ENCODE measurements around the gene THPO. TPM values are rescaled to one million over a fixed set of nuclear protein-coding genes. Genes with fewer than 3 reads are reported as not detected.
"Not testable (repeated sequence)": the region's sequence is repeated elsewhere in the genome, so short reads cannot be mapped to it uniquely, and the experiment has no call there.

The THPO gene
- polyA plus RNA-seq, 3 donors = 1.8 to 2.4 (median 2.0) TPM

DNA sequence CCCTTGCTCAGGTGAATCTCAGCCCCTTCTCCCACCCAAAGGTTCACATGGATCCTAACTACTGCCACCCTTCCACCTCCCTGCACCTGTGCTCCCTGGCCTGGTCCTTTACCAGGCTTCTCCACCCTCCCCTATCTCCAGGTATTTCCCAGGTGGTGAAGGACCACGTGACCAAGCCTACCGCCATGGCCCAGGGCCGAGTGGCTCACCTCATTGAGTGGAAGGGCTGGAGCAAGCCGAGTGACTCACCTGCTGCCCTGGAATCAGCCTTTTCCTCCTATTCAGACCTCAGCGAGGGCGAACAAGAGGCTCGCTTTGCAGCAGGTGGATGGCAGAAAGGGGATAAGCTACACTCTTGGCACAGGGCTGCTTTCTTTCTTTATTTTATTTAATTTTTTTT lies 36.1 kb downstream of the THPO start:
- DNase-seq (ENCODE audit: extremely low read depth in 1 of 11, low read depth in 9 of 11, low spot score in 4 of 11) = no peak

DNA sequence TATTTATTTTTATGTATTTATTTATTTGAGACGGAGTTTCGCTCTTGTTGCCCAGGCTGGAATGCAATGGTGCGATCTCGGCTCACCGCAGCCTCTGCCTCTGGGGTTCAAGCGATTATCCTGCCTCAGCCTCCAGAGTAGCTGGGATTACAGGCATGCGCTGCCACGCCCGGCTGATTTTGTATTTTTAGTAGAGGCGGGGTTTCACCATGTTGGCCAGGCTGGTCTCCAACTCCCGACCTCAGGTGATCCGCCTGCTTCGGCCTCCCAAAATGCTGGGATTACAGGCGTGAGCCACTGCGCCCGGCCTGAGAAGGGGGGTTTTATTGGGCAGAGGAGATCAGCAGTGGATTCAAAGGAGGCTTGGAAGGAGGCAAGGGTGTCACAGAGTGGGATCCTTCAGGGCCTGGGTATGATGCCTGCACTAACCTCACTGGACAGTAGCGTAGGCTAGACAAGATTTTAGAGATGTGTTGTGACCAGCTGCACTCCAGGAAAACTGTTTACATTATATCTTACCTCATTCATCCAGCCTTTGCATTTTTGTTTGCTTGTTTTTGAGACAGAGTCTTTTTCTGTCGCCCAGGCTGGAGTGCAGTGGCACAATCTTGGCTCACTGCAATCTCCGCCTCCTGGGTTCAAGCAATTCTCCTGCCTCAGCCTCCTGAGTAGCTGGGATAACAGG lies 38.4 kb downstream of the THPO start:
- DNase-seq (ENCODE audit: extremely low read depth in 1 of 11, low read depth in 9 of 11, low spot score in 4 of 11) = not testable (repeated sequence)

DNA sequence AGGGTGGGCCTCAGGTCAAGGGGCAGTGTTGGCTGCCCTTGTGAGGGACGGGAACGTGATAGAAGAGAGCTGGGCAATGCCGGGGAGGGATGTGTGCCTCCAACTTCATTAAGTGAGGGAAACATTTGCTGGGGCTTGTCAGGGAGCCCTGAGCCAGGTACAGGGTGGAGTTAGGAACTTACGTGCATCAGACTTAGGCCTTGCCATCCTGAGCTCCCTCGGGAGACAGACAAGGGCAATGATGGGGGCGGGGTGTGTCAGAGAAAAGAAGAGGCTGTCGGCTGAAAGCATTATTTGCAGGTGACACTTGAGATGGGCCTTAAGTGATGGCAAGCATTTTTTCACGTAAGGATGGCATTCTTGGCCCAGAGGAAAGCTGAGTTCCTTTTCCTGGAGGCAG lies 39.0 kb downstream of the THPO start:
- no peak for DNase-seq (ENCODE audit: extremely low read depth in 1 of 11, low read depth in 9 of 11, low spot score in 4 of 11)

DNA sequence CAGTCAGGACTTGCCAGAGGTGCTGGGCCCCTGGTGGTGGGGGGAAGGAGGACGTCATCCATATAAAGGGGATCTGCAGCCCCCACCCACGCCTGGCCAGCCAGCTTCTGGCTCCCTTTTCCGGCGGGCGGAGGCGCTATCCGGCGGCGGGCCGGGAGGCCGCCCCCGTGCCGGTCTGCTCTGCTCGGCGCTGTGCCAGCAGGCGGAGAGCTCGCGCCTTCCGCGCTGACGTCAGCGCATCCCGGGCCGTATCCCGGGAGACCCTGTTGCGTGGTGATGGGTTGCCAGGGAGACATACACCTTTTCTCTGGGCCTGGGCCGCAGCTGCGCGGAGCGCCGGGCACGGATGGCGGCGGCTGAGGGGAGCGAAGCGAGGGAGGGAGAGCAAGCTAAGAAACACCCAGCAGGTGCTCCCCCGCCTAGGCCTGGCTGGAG lies 39.5 kb downstream of the THPO start:
- peak in 9 of 11 donors; percentile 67 to 80 (median 73) for DNase-seq (ENCODE audit: extremely low read depth in 1 of 11, low read depth in 9 of 11, low spot score in 4 of 11)

DNA sequence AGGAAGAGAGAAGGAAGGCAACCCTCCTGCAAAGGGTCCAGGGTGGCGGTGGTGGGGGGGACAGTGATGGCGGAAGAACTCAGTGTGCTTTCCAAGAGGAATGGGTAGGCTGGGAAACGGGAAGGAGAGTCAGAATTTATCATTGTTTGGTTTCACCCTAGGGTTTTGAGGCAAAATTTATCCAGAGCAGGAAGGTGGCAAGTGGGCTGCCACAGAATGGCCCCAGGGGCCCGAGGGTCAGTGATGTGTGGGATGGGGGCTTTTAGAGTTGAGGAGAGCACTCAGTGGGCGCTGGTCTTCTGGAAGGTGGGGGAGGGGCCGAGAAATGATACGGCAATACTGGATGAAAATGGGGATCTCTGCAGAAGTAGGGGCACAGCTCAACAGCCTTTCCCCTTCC lies 40.0 kb downstream of the THPO start:
- DNase-seq (ENCODE audit: extremely low read depth in 1 of 11, low read depth in 9 of 11, low spot score in 4 of 11) = no peak

DNA sequence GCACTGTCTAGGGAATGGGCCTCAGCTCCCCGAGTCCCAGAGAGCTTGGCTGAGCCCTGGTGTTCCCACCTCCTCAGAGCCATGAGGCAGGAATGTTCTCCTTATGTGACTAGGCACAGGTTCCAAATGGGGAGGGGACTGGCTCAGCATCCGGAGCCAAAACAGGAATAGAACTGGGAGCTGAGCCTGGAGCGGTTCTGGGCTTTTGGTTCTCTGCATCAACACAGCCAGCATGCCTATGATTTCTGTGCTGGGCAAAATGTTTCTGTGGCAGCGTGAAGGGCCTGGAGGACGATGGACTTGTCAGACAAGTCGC lies 40.6 kb downstream of the THPO start, which contains the start of gene FAM131A:
Gene FAM131A, plus strand, starts transcription at position 202 of the 316 bp plus-strand sequence. Its CDS starts 31 bp downstream, at position 233.
- no peak for DNase-seq (ENCODE audit: extremely low read depth in 1 of 11, low read depth in 9 of 11, low spot score in 4 of 11)

DNA sequence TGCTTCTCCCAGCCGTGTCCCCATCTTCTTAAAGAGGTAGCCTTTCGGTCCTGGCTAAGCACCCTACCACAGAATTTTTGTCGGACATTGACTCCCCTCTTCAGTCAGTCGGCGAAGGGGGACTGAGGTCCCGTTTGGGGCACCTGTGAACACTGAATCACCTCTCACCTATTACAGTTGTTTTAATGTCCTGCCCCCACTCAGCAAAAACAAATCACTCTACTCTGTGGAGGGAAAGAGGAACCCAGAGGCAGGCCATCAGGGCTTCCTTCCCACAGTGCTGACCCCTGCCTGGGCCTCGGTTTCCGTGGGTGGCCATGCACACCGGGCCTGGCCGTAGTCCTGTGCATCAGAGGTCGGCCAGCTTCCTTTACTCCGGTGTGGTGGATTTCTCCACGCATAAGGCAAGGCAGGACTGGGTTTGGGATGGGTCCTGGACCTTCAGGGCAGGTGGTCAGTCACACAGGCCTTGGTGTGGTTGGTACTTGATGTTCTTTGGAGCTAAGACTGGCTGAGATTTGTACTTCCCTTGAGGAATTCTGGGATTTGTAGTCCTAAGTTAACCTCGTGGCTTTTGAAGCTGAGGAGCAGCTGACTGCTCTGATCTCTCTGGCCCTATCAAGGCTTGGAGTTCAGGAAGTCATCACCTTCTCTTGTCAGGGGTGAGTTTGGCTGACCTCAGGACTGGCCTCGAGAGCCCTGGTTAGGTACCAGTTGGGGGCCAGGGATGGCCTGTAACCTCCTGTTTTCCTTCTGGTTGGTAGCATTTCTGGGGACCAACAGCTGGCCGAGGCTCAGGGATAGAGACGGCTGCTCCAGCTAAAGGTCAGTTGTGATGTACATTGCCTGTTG lies 41.2 kb downstream of the THPO start:
- peak in 1 of 11 donors; percentile 37 for DNase-seq (ENCODE audit: extremely low read depth in 1 of 11, low read depth in 9 of 11, low spot score in 4 of 11)

DNA sequence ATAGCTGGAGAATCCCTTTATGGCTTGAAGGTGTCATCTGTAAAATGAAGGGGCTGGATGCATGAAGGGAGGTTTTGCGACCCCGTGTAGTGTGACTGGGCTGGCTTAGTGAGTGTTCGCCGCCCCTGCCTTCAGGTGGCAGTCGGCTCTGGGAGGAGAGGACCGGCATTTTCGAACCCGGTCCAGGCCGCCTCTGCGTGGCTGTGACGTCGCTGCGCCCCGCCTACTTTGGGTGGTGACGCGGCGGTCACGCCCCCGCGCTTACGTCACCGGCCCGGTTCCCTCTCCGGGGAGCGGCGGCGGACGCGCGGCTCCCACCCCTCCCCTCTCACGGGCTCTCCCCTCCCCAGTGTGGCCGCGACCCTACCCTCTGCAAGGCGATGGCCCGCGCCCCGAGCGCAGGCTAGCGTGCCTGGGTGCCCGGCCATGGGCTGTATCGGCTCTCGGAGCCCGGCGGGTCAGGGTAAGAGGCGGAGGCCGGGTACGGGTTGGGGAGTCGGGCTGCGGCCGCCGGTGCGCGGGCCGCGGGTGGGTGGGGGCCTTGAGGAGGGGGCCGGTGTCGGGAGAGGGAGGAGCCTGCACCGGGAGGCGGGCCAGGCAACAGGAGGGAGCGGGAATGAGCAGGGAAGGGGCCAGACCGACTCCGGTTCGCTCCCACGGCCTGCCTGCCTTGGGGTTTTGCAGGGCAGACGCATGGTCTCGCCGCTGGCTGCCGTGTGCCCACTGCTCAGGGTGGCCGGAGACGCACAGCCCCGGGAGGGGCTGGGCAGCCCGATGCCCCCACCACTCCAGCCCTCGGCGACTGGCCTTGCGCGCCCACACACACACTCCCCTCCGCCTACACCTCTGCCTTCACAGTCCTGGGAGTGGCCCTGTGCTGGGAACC lies 42.1 kb downstream of the THPO start:
- peak in 8 of 11 donors; percentile 60 to 80 (median 74) for DNase-seq (ENCODE audit: extremely low read depth in 1 of 11, low read depth in 9 of 11, low spot score in 4 of 11)

DNA sequence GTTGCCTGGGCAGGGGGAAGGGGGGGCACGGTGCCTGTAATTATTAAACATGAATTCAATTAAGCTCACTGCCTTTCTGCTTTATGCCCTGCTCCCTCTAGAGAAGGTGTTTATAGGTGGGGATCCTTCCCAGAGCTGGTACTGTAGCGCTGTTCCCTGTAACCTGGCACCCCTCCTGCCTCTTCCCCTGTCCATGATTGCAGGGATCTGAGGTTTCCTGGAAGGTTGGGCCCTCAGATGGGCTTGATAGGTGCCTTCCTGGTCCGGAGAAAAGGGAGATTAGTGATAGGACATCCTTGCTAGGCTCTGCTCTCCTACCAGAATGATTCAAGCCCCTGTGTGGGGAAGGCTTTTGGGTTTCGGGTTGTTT lies 42.7 kb downstream of the THPO start:
- DNase-seq (ENCODE audit: extremely low read depth in 1 of 11, low read depth in 9 of 11, low spot score in 4 of 11) = no peak

DNA sequence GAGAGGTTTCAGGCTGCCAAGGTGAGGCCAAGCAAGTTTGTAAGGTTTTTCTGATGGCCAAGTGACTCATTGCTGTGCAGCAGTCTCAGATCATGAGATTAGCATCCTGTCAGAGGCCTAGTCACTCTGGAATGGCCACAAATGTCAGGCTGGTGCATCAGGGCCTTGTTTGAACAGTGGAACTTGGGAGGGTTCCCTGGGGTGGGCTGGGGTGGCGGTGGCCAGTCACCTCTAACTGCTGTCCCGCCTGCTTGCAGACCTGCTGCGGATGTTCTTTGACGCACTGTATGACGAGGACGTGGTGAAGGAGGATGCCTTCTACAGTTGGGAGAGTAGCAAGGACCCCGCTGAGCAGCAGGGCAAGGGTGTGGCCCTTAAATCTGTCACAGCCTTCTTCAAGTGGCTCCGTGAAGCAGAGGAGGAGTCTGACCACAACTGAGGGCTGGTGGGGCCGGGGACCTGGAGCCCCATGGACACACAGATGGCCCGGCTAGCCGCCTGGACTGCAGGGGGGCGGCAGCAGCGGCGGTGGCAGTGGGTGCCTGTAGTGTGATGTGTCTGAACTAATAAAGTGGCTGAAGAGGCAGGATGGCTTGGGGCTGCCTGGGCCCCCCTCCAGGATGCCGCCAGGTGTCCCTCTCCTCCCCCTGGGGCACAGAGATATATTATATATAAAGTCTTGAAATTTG lies 43.4 kb downstream of the THPO start:
- no peak for DNase-seq (ENCODE audit: extremely low read depth in 1 of 11, low read depth in 9 of 11, low spot score in 4 of 11)

DNA sequence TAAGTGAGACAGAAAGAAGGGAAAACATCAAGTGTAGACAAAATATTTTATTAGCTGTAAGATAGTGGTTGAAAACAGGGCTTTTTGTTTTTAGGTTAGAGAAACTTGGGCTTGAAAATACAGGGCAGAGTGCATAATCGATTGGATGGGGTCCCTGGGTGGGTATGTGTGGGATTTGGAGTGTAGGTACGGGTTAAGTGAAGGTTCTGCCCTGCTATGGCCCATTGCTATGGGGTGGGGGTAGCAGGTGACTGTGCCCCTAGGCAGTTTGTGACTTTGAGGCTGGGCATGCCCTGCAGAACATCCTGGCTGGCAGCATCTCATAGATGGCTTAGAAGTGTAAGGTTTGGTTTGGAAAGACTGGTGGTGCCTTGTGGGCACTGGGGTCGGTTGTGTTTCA lies 44.3 kb downstream of the THPO start:
- DNase-seq (ENCODE audit: extremely low read depth in 1 of 11, low read depth in 9 of 11, low spot score in 4 of 11) = no peak

DNA sequence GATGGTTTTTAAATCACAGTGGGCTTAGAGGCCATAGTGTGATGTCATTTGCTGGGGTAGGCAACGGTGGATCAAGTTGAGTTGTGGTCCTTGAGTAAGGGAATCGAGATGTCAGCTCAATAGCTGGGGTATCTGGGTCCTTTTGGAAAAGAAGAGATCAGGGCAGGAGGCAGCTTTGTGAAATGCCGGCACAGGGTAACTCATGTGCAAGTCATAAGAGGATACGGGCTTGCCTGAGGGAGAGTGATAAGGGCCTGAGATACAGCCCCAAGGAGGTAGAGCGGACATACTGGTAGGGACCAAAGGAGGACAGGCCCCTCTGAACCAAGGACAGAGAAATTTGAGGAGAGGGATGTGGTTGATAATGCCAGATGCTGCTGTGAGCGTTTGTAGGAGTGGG lies 44.8 kb downstream of the THPO start:
- no peak for DNase-seq (ENCODE audit: extremely low read depth in 1 of 11, low read depth in 9 of 11, low spot score in 4 of 11)

DNA sequence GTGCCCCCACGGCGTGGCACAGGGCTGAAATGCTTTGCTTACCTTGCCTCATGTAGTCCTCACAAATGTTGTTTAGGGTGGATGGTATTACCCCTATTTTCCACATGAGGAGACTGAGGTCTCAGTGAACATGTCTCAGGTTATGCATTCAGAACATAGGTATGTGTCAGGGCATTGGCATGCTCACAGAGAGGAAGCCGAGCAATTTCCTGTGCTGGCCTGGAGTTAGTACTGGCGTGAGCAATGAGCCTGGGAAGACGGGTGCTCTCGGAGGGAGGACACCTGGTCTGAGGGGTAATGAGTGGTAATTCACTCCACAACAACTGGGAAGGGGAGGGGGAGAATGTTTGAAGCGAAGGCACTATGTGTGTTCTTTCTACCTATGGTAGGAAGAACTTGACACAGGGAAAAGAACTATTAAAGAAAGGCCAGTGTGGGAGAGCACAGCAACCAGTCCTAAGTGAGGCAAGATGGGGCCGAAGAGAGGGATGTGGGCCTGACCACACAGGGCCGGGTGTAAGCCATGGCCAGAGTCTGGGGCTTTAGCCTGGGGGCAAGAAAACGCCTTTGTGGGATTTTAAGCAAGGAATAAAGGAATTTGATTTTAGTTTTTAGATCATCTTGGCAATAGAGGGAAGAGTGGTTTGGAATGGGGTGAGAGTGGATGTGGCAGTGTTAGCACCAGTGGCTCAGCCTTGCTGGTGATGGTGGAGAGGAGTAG lies 45.5 kb downstream of the THPO start:
- DNase-seq (ENCODE audit: extremely low read depth in 1 of 11, low read depth in 9 of 11, low spot score in 4 of 11) = no peak

DNA sequence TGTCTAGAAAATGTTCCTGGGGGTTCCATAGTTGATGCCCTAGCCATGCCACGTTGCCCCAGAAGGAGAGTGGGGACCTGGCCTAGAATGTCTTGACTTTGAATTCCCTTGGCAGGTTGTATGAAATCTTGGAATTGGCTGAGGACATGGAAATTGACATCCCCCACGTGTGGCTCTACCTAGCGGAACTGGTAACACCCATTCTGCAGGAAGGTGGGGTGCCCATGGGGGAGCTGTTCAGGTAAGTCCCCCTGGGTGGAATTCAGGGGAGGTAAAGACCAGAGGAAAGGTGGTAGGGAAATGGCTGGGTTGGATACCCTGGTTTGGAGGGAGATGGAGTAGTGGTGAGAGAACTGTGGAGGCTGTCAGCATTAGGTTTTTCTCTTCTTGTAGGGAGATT lies 49.5 kb downstream of the THPO start:
- DNase-seq (ENCODE audit: extremely low read depth in 1 of 11, low read depth in 9 of 11, low spot score in 4 of 11) = no peak

DNA sequence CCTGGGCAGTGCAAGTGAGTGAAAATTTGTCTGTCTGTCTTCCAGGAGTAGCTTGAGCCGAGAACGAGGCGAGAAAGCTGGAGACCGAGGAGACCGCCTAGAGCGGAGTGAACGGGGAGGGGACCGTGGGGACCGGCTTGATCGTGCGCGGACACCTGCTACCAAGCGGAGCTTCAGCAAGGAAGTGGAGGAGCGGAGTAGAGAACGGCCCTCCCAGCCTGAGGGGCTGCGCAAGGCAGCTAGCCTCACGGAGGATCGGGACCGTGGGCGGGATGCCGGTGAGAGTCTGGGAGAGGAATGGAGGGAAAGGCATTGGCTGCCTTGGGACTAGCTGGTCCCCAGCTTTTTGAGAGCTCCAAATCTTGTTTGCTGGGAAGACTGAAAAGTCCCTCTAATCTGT lies 50.8 kb downstream of the THPO start:
- no peak for DNase-seq (ENCODE audit: extremely low read depth in 1 of 11, low read depth in 9 of 11, low spot score in 4 of 11)

DNA sequence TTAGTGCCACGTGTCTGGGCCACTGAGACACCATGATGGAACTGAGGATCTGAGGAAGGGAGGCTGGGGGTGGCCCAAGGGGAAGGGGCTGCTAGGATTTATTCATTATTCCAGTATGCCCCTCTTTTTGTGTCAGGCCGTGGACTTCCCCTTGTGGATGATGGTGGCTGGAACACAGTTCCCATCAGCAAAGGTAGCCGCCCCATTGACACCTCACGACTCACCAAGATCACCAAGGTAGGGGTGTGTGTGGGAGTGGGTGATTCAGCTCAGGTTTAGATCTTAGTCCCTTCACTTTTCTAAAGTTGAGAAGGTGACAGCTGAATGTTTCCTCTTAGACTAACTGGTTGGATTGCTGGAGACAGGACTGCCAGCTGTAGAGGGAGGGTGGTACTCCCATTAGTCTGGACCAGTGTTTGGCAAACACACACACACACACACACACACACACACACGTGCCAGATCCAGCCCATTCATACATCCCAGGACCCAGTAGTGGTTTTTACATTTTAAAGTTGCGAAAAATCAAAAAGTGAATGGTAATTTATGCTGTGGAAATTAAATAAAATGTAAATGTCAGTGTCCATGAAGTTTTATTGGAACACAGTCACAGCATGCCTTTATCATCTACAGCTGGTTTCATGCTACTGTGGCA lies 52.2 kb downstream of the THPO start:
- DNase-seq (ENCODE audit: extremely low read depth in 1 of 11, low read depth in 9 of 11, low spot score in 4 of 11) = no peak

DNA sequence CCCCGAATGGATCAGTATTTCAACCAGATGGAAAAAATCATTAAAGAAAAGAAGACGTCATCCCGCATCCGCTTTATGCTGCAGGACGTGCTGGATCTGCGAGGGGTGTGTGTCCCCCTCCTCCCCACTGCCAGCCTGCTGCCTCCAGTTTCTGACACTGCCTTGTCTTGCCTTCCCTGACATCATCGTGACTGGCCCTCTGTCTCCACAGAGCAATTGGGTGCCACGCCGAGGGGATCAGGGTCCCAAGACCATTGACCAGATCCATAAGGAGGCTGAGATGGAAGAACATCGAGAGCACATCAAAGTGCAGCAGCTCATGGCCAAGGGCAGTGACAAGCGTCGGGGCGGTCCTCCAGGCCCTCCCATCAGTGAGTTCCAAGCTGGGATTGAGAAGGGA lies 52.7 kb downstream of the THPO start:
- DNase-seq (ENCODE audit: extremely low read depth in 1 of 11, low read depth in 9 of 11, low spot score in 4 of 11) = no peak

DNA sequence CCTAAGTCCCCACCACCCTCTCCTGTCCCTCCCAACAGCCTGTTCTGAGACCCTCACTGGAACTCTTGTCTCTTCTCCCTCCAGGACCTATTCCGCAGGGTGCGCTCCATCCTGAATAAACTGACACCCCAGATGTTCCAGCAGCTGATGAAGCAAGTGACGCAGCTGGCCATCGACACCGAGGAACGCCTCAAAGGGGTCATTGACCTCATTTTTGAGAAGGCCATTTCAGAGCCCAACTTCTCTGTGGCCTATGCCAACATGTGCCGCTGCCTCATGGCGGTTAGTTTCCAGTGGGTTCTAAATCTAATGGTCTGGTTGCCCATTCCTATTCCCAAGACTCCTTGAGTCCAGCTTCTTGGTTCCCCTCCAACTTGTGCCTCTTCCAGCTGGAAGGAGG lies 54.3 kb downstream of the THPO start:
- DNase-seq (ENCODE audit: extremely low read depth in 1 of 11, low read depth in 9 of 11, low spot score in 4 of 11) = no peak

Measured in renal cortex interstitium (tissue), 11 donors.